HG02588 (cell line): Measurements from ENCODE around the gene GNB1L.

Experiments used
- ATAC-seq: cut with Tn5 transposase; IDR thresholded peaks from one replicate; pipeline ENCODE4 v1.9.1; 2021; ENCODE audit warnings: mild to moderate bottlenecking, moderate library complexity; ENCODE audit not compliant: unreplicated experiment

GNB1L gene

GRCh38 chr22:19740586-19740985, 114.1 kb downstream of the GNB1L start:
- no peak for ATAC-seq

DNA sequence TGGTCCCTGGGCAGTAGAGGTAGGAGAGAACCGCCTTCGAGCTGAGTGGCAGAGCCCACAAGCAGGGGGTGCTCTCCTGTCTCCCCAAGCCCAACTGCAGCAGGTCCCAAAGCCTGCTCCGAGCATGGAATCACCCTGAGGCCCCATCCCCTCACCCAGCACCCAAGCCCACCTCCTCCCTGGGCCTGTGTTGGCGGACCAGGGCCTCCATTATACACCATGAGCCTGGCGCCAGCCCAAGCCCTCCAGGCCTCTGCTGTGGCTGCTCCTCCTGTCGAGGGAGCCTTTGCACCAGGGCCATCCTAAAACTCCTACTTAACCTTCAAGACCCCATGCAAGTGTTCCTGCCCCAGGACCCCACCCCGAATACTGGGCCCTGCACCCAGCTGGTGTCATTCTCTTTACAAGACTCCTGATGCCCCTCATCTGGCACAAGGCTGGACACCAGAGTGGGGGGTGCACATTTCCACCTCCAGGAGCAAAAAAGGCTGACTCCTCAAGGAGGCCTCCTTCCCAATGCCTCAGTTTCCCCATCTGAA, 114.7 kb downstream of the GNB1L start:
- ATAC-seq: no peak

- no peak for ATAC-seq
Measured at GRCh38 chr22:19739448-19739895, 115.2 kb downstream of the GNB1L start.

DNA sequence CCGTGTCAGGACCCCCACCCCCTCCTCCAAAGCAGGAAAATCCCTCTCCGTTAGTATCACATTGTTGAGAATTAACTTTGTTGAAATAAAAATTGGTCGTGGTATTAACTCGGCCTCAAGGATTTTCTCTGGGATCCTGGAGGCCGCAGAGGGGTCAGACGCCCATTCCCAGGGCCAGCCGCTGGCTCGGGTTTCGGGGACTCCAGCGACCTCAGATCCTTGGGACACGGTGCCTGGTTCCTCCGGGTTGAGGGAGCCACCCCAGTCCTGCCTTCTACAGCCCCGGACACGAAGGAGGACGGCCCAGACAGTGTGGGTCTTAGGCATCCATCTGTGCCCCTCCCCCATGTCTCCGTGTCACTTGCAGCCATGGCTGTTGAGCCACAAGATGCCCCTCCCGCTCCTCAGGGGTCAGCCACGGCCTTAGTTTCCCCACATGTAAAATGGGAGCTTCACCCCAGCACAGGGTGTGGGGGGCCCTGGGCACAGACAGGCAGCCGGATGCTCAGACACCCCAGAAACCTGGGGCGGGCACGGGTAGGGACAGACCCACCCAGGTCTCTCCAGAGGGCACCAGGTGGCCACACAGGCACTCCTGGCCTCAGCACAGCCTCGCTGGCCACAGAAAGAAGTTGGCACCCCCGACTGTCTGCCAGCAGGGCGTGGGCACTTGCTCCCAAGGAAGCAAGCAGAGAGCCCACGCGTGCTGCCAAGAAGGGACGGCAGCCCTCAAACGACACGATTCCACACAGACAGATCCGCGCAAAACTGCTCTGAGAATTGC, 115.8 kb downstream of the GNB1L start:
- no peak for ATAC-seq

DNA sequence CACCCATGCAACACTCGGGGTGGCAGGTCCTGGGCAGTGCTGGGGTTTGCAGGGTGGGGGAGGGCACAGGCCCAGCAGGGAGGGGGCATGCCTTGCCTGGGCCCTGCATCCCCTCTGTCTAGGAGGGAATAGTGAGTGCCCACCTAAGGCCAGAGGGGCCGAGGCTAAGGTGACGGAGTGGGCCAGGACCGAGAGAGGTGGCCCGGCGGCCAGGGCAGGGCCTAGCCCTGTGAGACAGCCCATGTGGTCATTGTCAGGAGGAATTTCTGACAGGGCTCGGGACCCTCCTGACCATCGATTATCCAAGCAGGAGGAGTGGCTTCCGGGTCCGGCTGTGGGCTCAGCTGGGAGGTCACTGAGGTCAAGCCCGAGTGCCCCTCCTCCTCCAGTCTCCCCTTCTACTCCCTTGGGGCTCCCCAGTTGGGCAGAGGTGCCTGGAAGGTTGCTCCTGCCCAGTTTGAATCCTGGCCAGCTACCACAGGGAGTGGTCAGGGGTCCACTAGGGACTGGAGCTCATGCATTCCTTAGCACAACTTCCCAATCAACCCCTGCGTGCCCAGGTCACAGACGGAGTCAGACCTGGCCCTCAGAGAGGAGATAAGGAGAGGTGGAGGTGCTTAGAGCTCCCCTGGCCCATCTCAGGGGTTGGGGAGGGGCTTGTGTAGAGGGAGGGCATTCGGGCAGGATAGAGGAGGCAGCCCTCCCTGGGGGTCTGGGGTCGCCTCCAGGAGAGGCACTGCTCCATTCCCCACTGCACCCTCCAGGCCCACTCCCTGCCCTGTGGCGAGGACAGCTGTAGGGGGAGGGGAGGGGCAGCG, 116.6 kb downstream of the GNB1L start:
- no peak for ATAC-seq

DNA sequence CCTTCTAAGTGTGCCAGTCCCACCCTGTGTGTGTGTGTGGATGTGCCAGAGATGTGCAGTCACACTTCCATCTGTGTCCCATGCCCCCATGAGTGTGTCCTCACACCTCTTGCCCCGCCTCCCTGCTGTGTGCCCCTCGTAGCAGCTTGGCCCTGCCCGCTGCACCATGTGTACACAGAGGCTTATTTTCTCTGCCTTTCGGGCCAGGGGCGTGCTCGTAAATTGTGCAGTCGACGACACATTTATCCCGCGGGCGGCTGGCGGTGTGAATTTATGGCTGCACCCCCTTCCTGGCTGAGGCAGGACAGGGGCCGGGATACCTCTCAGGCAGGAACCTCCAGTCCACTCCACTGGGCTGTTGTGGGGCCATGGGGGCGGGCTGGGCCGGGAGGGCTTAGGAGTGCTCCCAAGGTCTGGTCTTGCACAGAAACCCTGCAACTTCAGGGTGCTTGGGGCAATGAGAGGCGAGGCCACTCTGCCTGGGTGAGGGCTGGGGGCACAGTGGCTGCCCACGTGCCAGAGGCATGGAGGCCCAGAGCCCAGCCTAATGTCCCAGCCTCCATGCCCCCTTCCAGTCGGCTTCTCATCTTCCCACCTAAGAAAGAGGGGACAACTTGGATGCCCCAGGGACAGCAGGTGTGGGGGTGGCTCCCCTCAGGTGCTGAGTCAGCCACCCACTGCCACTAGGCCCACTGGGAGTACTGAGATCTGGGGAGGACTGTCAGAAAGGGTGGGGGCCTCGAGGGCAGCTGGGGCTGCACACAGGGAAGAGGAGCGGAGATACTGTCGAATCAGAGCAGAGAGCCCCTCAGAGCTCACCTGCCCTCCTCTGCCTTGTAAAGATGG, 118.8 kb downstream of the GNB1L start:
- no peak for ATAC-seq

- no peak for ATAC-seq
Measured at GRCh38 chr22:19734837-19735382, 119.8 kb downstream of the GNB1L start.

DNA sequence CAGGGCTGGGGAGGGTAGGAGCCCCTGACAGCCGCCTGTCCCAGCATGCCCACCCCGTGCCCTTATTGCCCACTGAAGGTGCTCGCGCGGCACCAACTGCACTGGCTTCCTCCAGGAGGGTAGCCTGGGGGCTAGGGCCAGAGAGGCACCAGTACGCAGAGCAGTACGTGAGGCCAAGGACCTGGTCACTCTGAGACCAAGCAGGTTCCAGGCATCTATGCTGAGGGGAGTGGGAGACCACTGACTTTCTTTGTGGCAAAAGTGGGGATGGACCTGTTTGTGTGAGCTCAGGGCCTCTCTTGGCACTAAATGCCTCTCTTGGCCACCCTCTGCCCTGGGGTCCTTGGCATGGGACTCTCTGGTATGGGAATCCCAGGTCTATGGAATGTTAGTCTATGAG, 120.5 kb downstream of the GNB1L start:
- ATAC-seq: no peak

- ATAC-seq: no peak
Measured at GRCh38 chr22:19733755-19734154, 120.9 kb downstream of the GNB1L start.
